GM23338 (cell line): ENCODE results near the gene FHIP1B. TPM values are rescaled to one million over a fixed set of nuclear protein-coding genes. Genes with fewer than 3 reads are reported as not detected.

Source experiments
- ATAC-seq: fragments of 200-7000 bp; cut with Tn5 transposase; 3 replicates; pipeline ENCODE4 v1.9.1; 2020
- DNase-seq: peaks from one replicate; pipeline ENCODE4 v3.0.0-alpha.2; 2015; ENCODE audit warnings: low spot score
- H2AFZ ChIP-seq: fragments of 200-600 bp; sonication (generic); 2 replicates; pipeline ENCODE4 v1.8.0; 2016; ENCODE audit warnings: antibody characterized with exemption, mild to moderate bottlenecking, moderate library complexity
- H3F3A ChIP-seq: fragments of 200-600 bp; sonication (generic); replicated peaks from 2 replicates; pipeline ENCODE4 v1.8.0; 2017; ENCODE audit warnings: antibody characterized with exemption, mixed run types, low read depth
- H3K27ac ChIP-seq: fragments of 200-600 bp; sonication (generic); 2 replicates; pipeline ENCODE4 v1.6.1; 2016; ENCODE audit warnings: low read depth
- H3K27me3 ChIP-seq: fragments of 200-600 bp; sonication (generic); 2 replicates; pipeline ENCODE4 v1.8.0; 2016; ENCODE audit warnings: mild to moderate bottlenecking, mixed run types, moderate library complexity; ENCODE audit not compliant: insufficient read depth
- H3K36me3 ChIP-seq: fragments of 200-600 bp; sonication (generic); 2 replicates; pipeline ENCODE4 v1.8.0; 2016; ENCODE audit warnings: mild to moderate bottlenecking; ENCODE audit not compliant: insufficient read depth
- H3K4me1 ChIP-seq: fragments of 200-600 bp; sonication (generic); 2 replicates; pipeline ENCODE4 v1.8.0; 2016; ENCODE audit warnings: mild to moderate bottlenecking, moderate library complexity; ENCODE audit not compliant: insufficient read depth
- H3K4me2 ChIP-seq: fragments of 200-600 bp; sonication (generic); 2 replicates; pipeline ENCODE4 v1.7.1; 2017; ENCODE audit warnings: mixed run types
- H3K4me3 ChIP-seq: fragments of 200-600 bp; sonication (generic); 2 replicates; pipeline ENCODE4 v1.6.1; 2016; ENCODE audit warnings: mixed run types
- H3K79me2 ChIP-seq: fragments of 200-600 bp; sonication (generic); replicated peaks from 2 replicates; pipeline ENCODE4 v1.8.0; 2017; ENCODE audit warnings: mild to moderate bottlenecking; ENCODE audit not compliant: insufficient read depth
- H3K9me2 ChIP-seq: fragments of 200-600 bp; sonication (generic); 2 replicates; pipeline ENCODE4 v1.8.0; 2017; ENCODE audit not compliant: insufficient read depth
- H4K20me1 ChIP-seq: fragments of 200-600 bp; sonication (generic); replicated peaks from 2 replicates; pipeline ENCODE4 v1.8.0; 2017; ENCODE audit warnings: mild to moderate bottlenecking; ENCODE audit not compliant: insufficient read depth
- H3K27ac Mint-ChIP-seq: 2 replicates; pipeline ENCODE4 v1.8.0; 2020; ENCODE audit warnings: inconsistent platforms, mild to moderate bottlenecking, moderate library complexity, mixed read lengths
- H3K27me3 Mint-ChIP-seq: 3 replicates; pipeline ENCODE4 v1.8.0; 2022; ENCODE audit warnings: low read depth, mild to moderate bottlenecking, moderate library complexity, mixed read lengths, inconsistent platforms; ENCODE audit not compliant: insufficient read depth, poor library complexity
- H3K36me3 Mint-ChIP-seq: 3 replicates; pipeline ENCODE4 v1.8.0; 2021; ENCODE audit warnings: low read depth, mild to moderate bottlenecking, inconsistent platforms, moderate library complexity, mixed read lengths
- H3K4me1 Mint-ChIP-seq: 3 replicates; pipeline ENCODE4 v1.8.0; 2020; ENCODE audit warnings: mild to moderate bottlenecking, inconsistent platforms, mixed read lengths
- H3K4me3 Mint-ChIP-seq: 3 replicates; pipeline ENCODE4 v1.8.0; 2021; ENCODE audit warnings: moderate library complexity, mild to moderate bottlenecking, inconsistent platforms, mixed read lengths
- H3K9me3 Mint-ChIP-seq: 3 replicates; pipeline ENCODE4 v1.8.0; 2020; ENCODE audit warnings: moderate library complexity, mild to moderate bottlenecking, inconsistent platforms, mixed read lengths
- CREB1 ChIP-seq: fragments of 250-450 bp; sonication (Bioruptor Pico); IDR thresholded peaks from 2 replicates; pipeline ENCODE4 v1.5.0; 2020; ENCODE audit warnings: low read depth, mild to moderate bottlenecking, moderate library complexity
- EZH2 ChIP-seq: fragments of 200-600 bp; sonication (generic); IDR thresholded peaks from one replicate; pipeline ENCODE4 v1.8.0; 2017; ENCODE audit warnings: antibody characterized with exemption, mild to moderate bottlenecking, low read depth; ENCODE audit not compliant: unreplicated experiment
- EZH2phosphoT487 ChIP-seq: fragments of 200-600 bp; sonication (generic); IDR thresholded peaks from one replicate; pipeline ENCODE4 v1.8.1; 2018; ENCODE audit warnings: antibody characterized with exemption; ENCODE audit not compliant: unreplicated experiment
- JUNB ChIP-seq: IDR thresholded peaks from one replicate; pipeline ENCODE4 v1.6.1; 2016; ENCODE audit warnings: antibody characterized with exemption; ENCODE audit not compliant: unreplicated experiment
- NANOG ChIP-seq: IDR thresholded peaks from 2 replicates; pipeline ENCODE4 v1.6.1; 2016; ENCODE audit warnings: antibody characterized with exemption, borderline replicate concordance
- POLR2AphosphoS5 ChIP-seq: IDR thresholded peaks from 2 replicates; pipeline ENCODE4 v1.6.1; 2016; ENCODE audit warnings: antibody characterized with exemption, low read depth
- STAT1 ChIP-seq: IDR thresholded peaks from one replicate; pipeline ENCODE4 v1.6.1; 2016; ENCODE audit warnings: antibody characterized with exemption; ENCODE audit not compliant: unreplicated experiment
- ZNF114 ChIP-seq: fragments of 250-450 bp; sonication (Bioruptor Pico); IDR thresholded peaks from 2 replicates; pipeline ENCODE4 v1.5.0; 2020; ENCODE audit warnings: mild to moderate bottlenecking, moderate library complexity
- ZNF331 ChIP-seq: fragments of 250-450 bp; sonication (Bioruptor Pico); IDR thresholded peaks from 2 replicates; pipeline ENCODE4 v1.5.0; 2020; ENCODE audit warnings: low read depth, mild to moderate bottlenecking, moderate library complexity
- polyA plus RNA-seq: library from polyadenylated mRNA; unstranded; fragments of >200 nt; fragmentation: Nextera tagmentation; extraction: Ambion mirVana; gene quantifications from 2 replicates; pipeline ENCODE4 v1.2.1, GENCODE V29; 2016
- total RNA-seq: library from RNA; depleted of rRNA; stranded (reverse); fragments of >200 nt; shearing (Covaris generic); gene quantifications from 2 replicates; pipeline ENCODE4 v1.2.3, GENCODE V29; 2014
- TF ChIP-seq, protein P1 (sequence below): IDR thresholded peaks from 2 replicates; pipeline ENCODE4 v1.6.1; 2016; ENCODE audit warnings: antibody characterized with exemption
- TF ChIP-seq, protein P2 (sequence below): IDR thresholded peaks from one replicate; pipeline ENCODE4 v1.6.1; 2018; ENCODE audit warnings: antibody characterized with exemption; ENCODE audit not compliant: unreplicated experiment
- TF ChIP-seq, protein P3 (sequence below), 2 experiments: fragments of 200-600 bp in 1 of 2; sonication (generic) in 1 of 2; conservative IDR thresholded peaks; 2 replicates each; pipeline versions ENCODE4 v1.5.1 to v1.6.1; 2016 to 2017; ENCODE audit warnings: antibody characterized with exemption in 2 of 2, low read depth in 2 of 2, mild to moderate bottlenecking in 2 of 2, moderate library complexity in 1 of 2

The FHIP1B gene
- total and polyA plus RNA-seq, 2 experiments from 2014 or later = 10.3 to 34.5 TPM

DNA sequence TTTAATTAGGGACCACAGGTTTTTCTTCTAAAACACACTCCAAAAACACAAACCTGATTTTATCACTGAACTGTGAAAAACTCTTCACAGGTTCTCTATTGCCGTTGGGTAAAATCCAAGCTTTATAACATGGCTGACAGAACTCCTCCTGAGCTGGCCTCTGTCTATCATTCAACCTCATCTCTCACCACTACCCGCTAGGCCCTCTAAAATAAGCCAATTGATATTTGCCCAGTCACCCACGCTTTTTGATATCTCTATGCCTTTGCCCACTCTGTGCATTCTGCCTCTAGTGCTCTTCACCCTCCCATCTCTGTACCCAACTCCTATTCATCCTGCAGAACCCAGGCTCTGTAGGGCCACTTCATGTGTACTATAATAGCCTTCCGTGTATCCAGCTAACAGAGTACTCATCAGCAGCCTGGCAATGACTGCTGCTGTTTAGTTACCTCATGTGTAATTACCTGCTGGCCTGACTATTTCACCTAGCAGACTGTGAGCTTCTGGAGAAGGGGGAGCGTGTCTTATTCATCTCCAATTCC lies 3.4 kb upstream of the FHIP1B start:
- no peaks in the 10 kb centered on the region for H3K36me3 Mint-ChIP-seq
- H4K20me1 ChIP-seq = peaks cover 11% of the 10 kb centered on the region
- ATAC-seq = no peak
- no peaks in the 10 kb centered on the region for H3F3A ChIP-seq
- no peak for DNase-seq
- no peaks in the 10 kb centered on the region for H3K27me3 ChIP-seq
- no peaks in the 10 kb centered on the region for H3K9me3 Mint-ChIP-seq
- peaks cover 7% of the 10 kb centered on the region for H3K27me3 Mint-ChIP-seq
- H3K79me2 ChIP-seq = peaks cover 12% of the 10 kb centered on the region
- no peak overlapping the region for H3K4me2 ChIP-seq
- H3K4me1 Mint-ChIP-seq = peaks cover 8% of the 10 kb centered on the region
- no peak overlapping the region for H3K27ac Mint-ChIP-seq
- no peak overlapping the region for H3K4me3 Mint-ChIP-seq
- no peak for TF ChIP-seq ZNF331
- no peak for TF ChIP-seq STAT1
- TF ChIP-seq, protein P1, sequence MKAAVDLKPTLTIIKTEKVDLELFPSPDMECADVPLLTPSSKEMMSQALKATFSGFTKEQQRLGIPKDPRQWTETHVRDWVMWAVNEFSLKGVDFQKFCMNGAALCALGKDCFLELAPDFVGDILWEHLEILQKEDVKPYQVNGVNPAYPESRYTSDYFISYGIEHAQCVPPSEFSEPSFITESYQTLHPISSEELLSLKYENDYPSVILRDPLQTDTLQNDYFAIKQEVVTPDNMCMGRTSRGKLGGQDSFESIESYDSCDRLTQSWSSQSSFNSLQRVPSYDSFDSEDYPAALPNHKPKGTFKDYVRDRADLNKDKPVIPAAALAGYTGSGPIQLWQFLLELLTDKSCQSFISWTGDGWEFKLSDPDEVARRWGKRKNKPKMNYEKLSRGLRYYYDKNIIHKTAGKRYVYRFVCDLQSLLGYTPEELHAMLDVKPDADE = no peak
- no peaks in the 10 kb centered on the region for H3K36me3 ChIP-seq
- no peak overlapping the region for H3K4me3 ChIP-seq
- no peak overlapping the region for H3K27ac ChIP-seq
- H3K9me2 ChIP-seq = no peaks in the 10 kb centered on the region
- H3K4me1 ChIP-seq = peaks cover 3% of the 10 kb centered on the region; the same call in 1 of the 2 replicates
- H2AFZ ChIP-seq = no peak overlapping the region

DNA sequence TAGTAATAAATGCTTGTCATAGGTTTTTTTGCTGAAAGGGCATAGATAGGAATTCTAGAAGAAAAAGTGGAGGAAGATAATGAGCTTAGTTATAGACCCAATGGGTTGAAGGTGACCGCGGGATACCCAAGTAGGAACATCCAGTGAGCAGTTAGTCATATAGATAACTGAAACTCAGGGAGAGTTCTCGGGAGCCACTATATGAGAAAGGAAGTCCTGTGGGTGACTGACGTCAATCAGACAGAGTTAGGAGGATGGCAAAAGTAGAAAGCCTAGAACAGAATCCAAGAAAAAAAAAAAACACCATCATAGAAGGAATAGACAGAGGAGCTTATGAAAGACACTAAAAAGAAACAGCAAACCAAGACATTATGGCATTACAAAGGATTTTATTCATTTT lies 2.8 kb upstream of the FHIP1B start:
- TF ChIP-seq NANOG (no peak), ZNF114 (CRISPR knock-in tag) (no peak), CREB1 (CRISPR knock-in tag) (no peak), STAT1 (no peak), JUNB (no peak), POLR2AphosphoS5 (no peak), EZH2 (no peak), EZH2phosphoT487 (no peak)
- TF ChIP-seq, protein P2, sequence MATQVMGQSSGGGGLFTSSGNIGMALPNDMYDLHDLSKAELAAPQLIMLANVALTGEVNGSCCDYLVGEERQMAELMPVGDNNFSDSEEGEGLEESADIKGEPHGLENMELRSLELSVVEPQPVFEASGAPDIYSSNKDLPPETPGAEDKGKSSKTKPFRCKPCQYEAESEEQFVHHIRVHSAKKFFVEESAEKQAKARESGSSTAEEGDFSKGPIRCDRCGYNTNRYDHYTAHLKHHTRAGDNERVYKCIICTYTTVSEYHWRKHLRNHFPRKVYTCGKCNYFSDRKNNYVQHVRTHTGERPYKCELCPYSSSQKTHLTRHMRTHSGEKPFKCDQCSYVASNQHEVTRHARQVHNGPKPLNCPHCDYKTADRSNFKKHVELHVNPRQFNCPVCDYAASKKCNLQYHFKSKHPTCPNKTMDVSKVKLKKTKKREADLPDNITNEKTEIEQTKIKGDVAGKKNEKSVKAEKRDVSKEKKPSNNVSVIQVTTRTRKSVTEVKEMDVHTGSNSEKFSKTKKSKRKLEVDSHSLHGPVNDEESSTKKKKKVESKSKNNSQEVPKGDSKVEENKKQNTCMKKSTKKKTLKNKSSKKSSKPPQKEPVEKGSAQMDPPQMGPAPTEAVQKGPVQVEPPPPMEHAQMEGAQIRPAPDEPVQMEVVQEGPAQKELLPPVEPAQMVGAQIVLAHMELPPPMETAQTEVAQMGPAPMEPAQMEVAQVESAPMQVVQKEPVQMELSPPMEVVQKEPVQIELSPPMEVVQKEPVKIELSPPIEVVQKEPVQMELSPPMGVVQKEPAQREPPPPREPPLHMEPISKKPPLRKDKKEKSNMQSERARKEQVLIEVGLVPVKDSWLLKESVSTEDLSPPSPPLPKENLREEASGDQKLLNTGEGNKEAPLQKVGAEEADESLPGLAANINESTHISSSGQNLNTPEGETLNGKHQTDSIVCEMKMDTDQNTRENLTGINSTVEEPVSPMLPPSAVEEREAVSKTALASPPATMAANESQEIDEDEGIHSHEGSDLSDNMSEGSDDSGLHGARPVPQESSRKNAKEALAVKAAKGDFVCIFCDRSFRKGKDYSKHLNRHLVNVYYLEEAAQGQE = no peak
- TF ChIP-seq, protein P3, sequence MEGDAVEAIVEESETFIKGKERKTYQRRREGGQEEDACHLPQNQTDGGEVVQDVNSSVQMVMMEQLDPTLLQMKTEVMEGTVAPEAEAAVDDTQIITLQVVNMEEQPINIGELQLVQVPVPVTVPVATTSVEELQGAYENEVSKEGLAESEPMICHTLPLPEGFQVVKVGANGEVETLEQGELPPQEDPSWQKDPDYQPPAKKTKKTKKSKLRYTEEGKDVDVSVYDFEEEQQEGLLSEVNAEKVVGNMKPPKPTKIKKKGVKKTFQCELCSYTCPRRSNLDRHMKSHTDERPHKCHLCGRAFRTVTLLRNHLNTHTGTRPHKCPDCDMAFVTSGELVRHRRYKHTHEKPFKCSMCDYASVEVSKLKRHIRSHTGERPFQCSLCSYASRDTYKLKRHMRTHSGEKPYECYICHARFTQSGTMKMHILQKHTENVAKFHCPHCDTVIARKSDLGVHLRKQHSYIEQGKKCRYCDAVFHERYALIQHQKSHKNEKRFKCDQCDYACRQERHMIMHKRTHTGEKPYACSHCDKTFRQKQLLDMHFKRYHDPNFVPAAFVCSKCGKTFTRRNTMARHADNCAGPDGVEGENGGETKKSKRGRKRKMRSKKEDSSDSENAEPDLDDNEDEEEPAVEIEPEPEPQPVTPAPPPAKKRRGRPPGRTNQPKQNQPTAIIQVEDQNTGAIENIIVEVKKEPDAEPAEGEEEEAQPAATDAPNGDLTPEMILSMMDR (conservative IDR thresholded peaks at IDR 0.05; ENCODE audit: low read depth in 2 of 2) = no peak
- no peak overlapping the region for H3K4me3 Mint-ChIP-seq

More for the DNA sequence above, 2.8 kb upstream of the FHIP1B start:
- Histone ChIP-seq H3K27me3 (no peaks in the 10 kb centered on the region), H3K9me2 (no peaks in the 10 kb centered on the region), H3K4me1 (peaks cover 3% of the 10 kb centered on the region; the same call in 1 of the 2 replicates), H3K79me2 (peaks cover 18% of the 10 kb centered on the region), H3K4me3 (no peak overlapping the region), H3K4me2 (no peak overlapping the region), H3F3A (no peaks in the 10 kb centered on the region), H2AFZ (no peak overlapping the region), H4K20me1 (peaks cover 14% of the 10 kb centered on the region), H3K27ac (no peak overlapping the region), H3K36me3 (no peaks in the 10 kb centered on the region)
- Mint-ChIP-seq H3K4me1 (peaks cover 6% of the 10 kb centered on the region), H3K27ac (no peak overlapping the region), H3K27me3 (peaks cover 7% of the 10 kb centered on the region), H3K9me3 (no peaks in the 10 kb centered on the region), H3K36me3 (no peaks in the 10 kb centered on the region)
- DNase-seq (no peak), ATAC-seq (no peak)
